MCF 10A (cell line): Measurements from ENCODE around the gene CHRNA5. TPM values are rescaled to one million over a fixed set of nuclear protein-coding genes. Genes with fewer than 3 reads are reported as not detected.

ENCODE experiments used
- BruUV-seq: library from RNA; stranded (reverse); fragments of 400-500 nt; replicated peaks from 2 replicates; lab custom pipeline; 2021; lab: Mats Ljungman, UMichigan
- CTCF ChIA-PET: fragments of 300-600 bp; sonication (Branson Sonifier 250); formaldehyde crosslinking; extraction: SDS; loops from one replicate; lab custom pipeline; 2021; ENCODE audit warnings: antibody characterized with exemption, inconsistent platforms; lab: Yijun Ruan, JAX
- POLR2A ChIA-PET: fragments of 300-600, 350-650 bp; sonication (Branson Sonifier 250); formaldehyde crosslinking; extraction: SDS; loops from one replicate; lab custom pipeline; 2020; ENCODE audit warnings: antibody characterized with exemption, inconsistent platforms; lab: Yijun Ruan, JAX
- DNase-seq: peaks from one replicate; pipeline ENCODE4 v3.0.0-alpha.2; 2018; ENCODE audit not compliant: unreplicated experiment
- H3K27ac Mint-ChIP-seq: one replicate; pipeline ENCODE4 v1.8.0; 2022; ENCODE audit warnings: mild to moderate bottlenecking, low read depth, mixed read lengths; ENCODE audit not compliant: unreplicated experiment
- H3K27me3 Mint-ChIP-seq: one replicate; pipeline ENCODE4 v1.8.0; 2022; ENCODE audit warnings: mixed read lengths; ENCODE audit not compliant: insufficient read depth, unreplicated experiment
- H3K36me3 Mint-ChIP-seq: one replicate; pipeline ENCODE4 v1.8.0; 2022; ENCODE audit warnings: mild to moderate bottlenecking, moderate library complexity, mixed read lengths; ENCODE audit not compliant: insufficient read depth, unreplicated experiment
- H3K4me1 Mint-ChIP-seq: one replicate; pipeline ENCODE4 v1.8.0; 2022; ENCODE audit warnings: mixed read lengths; ENCODE audit not compliant: insufficient read depth, unreplicated experiment
- H3K4me3 Mint-ChIP-seq: one replicate; pipeline ENCODE4 v1.8.0; 2022; ENCODE audit warnings: mild to moderate bottlenecking, moderate library complexity, mixed read lengths; ENCODE audit not compliant: unreplicated experiment
- H3K9me3 Mint-ChIP-seq: one replicate; pipeline ENCODE4 v1.8.0; 2022; ENCODE audit warnings: mixed read lengths; ENCODE audit not compliant: unreplicated experiment
- CTCF ChIP-seq: fragments of 200-600 bp; IDR thresholded peaks from one replicate; pipeline ENCODE4 v1.8.0; 2022; ENCODE audit warnings: antibody characterized with exemption, mild to moderate bottlenecking; ENCODE audit not compliant: unreplicated experiment
- intact Hi-C: fragments of 100-400 bp; cut with micrococcal nuclease; formaldehyde crosslinking; loops from 2 replicates; pipeline ENCODE4 v1.14.1; 2022
- total RNA-seq: library from RNA; stranded (reverse); gene quantifications from 2 replicates; pipeline ENCODE4 v1.2.3, GENCODE V29; 2022

Gene CHRNA5
- total RNA-seq, 1 experiment from 2014 or later: 2.3 TPM

GRCh38 chr15:78624651-78625590 is 59.6 kb downstream of the CHRNA5 start:
- ChIA-PET POLR2A (no interaction called here), CTCF (interaction anchor here (0.6 to 1.8 kb wide), 6 partner anchors 13 to 898 kb away, joined by 3 to 6 read pairs (median 4); no protein-coding TSS in a partner anchor)
- H3K4me1 Mint-ChIP-seq: no peaks in the 10 kb centered on the region
- no peak overlapping the region for H3K27ac Mint-ChIP-seq
- no peaks in the 10 kb centered on the region for H3K9me3 Mint-ChIP-seq
- H3K27me3 Mint-ChIP-seq: peaks cover 41% of the 10 kb centered on the region
- intact Hi-C loops: no loop called here
- no peak for TF ChIP-seq CTCF
- no TSS peak for BruUV-seq
- no peak overlapping the region for H3K4me3 Mint-ChIP-seq
- DNase-seq: no peak
- H3K36me3 Mint-ChIP-seq: peaks cover 4% of the 10 kb centered on the region

GRCh38 chr15:78625606-78626280 is 60.4 kb downstream of the CHRNA5 start:
- CTCF ChIA-PET: interaction anchor here (0.7 to 1.6 kb wide), 2 partner anchors 12 to 899 kb away, joined by 3 to 5 read pairs; no protein-coding TSS in a partner anchor
- intact Hi-C loops: no loop called here

GRCh38 chr15:78626381-78626995 is 61.2 kb downstream of the CHRNA5 start:
- Mint-ChIP-seq H3K4me1 (no peaks in the 10 kb centered on the region), H3K27me3 (peaks cover 36% of the 10 kb centered on the region), H3K27ac (no peak overlapping the region), H3K36me3 (peaks cover 4% of the 10 kb centered on the region), H3K4me3 (no peak overlapping the region), H3K9me3 (no peaks in the 10 kb centered on the region)
- CTCF ChIA-PET: interaction anchor here (0.9 kb wide), 1 partner anchor 667 kb away, joined by 3 read pairs; no protein-coding TSS in a partner anchor
- POLR2A ChIA-PET: no interaction called here
- no TSS peak for BruUV-seq
- intact Hi-C loops: no loop called here
- DNase-seq: no peak
- TF ChIP-seq CTCF: no peak

More at GRCh38 chr15:78625606-78626280, 60.4 kb downstream of the CHRNA5 start:
- DNase-seq: no peak
- Mint-ChIP-seq H3K27me3 (peaks cover 40% of the 10 kb centered on the region), H3K4me1 (no peaks in the 10 kb centered on the region), H3K36me3 (peaks cover 4% of the 10 kb centered on the region), H3K9me3 (no peaks in the 10 kb centered on the region), H3K27ac (no peak overlapping the region), H3K4me3 (no peak overlapping the region)
- POLR2A ChIA-PET: no interaction called here
- BruUV-seq: no TSS peak
- no peak for TF ChIP-seq CTCF
